Measurements from ENCODE around the gene SLC22A17.
"Not testable (repeated sequence)": the region's sequence is repeated elsewhere in the genome, so short reads cannot be mapped to it uniquely, and the experiment has no call there.

SLC22A17 gene

DNA sequence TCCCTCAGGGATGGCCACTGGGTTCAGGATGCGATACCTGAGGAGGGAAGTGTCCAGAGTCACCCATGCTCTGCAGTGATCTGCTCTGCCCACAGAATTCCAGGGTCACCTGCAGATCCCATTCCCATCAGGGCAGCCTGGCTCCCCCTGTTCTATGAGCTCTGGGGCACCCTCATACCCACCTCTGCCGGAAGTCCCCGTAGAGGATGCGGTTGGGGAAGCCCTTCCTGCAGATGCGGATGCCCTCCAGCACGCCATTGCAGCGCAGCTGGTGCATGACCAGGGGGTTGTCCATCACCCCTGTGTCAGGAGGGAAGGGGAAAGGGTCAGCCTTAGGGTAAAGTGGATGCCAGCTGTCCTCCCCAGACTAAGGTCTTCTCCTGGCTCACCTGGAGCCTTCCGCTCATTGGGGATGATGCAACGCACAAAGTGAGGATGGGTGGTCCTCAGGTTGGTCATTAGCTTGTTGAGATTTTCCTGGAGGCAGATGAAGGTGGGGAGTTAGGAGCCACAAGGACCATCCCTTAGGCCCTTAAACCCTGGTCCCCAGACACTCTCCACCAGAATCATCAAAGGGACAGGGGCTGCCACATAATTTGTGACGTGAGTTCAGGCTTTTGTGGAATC, 44.2 kb upstream of the SLC22A17 start:
- TF ChIP-seq, protein P1, sequence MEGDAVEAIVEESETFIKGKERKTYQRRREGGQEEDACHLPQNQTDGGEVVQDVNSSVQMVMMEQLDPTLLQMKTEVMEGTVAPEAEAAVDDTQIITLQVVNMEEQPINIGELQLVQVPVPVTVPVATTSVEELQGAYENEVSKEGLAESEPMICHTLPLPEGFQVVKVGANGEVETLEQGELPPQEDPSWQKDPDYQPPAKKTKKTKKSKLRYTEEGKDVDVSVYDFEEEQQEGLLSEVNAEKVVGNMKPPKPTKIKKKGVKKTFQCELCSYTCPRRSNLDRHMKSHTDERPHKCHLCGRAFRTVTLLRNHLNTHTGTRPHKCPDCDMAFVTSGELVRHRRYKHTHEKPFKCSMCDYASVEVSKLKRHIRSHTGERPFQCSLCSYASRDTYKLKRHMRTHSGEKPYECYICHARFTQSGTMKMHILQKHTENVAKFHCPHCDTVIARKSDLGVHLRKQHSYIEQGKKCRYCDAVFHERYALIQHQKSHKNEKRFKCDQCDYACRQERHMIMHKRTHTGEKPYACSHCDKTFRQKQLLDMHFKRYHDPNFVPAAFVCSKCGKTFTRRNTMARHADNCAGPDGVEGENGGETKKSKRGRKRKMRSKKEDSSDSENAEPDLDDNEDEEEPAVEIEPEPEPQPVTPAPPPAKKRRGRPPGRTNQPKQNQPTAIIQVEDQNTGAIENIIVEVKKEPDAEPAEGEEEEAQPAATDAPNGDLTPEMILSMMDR (IDR thresholded peaks at IDR 0.05; ENCODE audit: control extremely low read depth, extremely low read depth, low read depth, missing control alignments): no peak
- POLR2A ChIA-PET: no interaction called here
- CTCF ChIA-PET: interaction anchor here (1.1 to 5.7 kb wide), 2 partner anchors 17 to 57 kb away, joined by 3 to 33 read pairs; no protein-coding TSS in a partner anchor
- no peak for DNase-seq (ENCODE audit: extremely low spot score)

DNA sequence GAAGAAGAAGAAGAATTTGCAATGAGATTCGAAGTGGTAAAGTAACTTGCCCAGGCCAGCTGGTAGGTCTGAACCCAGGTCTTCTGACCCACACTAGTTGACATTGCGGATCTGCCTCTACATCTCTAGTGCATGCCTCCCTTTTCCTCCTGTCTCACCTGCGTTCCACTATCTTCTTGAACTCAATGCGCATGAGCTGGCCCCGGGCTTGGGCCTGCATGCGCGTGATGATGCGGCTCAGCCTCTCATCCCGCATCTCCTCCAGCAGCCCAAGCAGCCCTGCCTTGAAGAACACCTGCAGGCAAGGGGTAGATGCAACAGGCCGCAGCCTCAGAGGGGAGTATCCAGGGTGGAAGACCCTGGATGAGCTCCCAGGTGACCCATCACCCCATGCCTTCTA, 43.4 kb upstream of the SLC22A17 start:
- POLR2A ChIA-PET: no interaction called here
- no peak for DNase-seq (ENCODE audit: extremely low spot score)
- TF ChIP-seq, protein P1 (IDR thresholded peaks at IDR 0.05; ENCODE audit: control extremely low read depth, extremely low read depth, low read depth, missing control alignments): no peak
- CTCF ChIA-PET: interaction anchor here (5.7 kb wide), 1 partner anchor 17 kb away, joined by 33 read pairs; no protein-coding TSS in a partner anchor

DNA sequence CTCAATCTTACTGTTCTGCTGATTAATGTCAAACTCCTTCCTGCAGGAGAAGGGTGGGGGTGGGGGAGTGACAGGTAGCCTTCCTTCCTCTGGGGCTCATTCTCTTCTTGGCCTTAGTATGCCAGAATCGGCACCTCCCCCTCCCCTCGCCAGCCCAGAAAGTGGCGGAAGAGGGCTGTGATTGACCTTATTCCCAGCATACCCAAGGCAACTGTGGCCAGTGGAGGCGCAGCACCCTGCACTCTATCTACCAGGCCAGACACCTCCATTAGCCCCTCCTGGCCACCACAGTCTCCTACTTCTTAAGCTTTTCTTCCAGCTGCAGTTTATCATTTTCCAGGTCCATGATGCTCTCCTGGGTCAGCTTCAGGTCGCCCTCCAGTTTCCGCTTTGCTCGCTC, 39.9 kb upstream of the SLC22A17 start:
- CTCF ChIA-PET: interaction anchor here (0.9 to 5.7 kb wide), 3 partner anchors 13 to 69 kb away, joined by 3 to 33 read pairs (median 3); no protein-coding TSS in a partner anchor
- DNase-seq (ENCODE audit: extremely low spot score): no peak
- TF ChIP-seq, protein P1 (IDR thresholded peaks at IDR 0.05; ENCODE audit: control extremely low read depth, extremely low read depth, low read depth, missing control alignments): no peak
- POLR2A ChIA-PET: no interaction called here

DNA sequence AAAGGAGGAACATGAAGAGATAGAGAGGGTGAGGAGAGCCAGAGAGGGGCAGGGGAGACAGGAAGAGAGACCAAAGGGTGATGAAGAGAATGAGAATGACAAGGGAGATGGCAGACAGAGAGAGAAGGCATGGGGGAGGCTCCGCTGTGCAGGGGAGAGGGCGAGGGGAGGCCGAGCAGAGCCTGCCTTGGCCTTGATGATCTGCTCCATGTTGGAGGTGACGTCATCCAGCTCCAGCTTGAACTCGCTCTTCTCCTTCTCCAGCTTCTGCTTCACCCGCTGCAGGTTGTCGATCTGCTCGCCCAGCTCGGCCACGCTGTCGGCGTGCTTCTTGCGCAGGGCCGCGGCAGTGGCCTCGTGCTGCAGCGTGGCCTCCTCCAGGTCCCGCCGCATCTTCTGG, 37.2 kb upstream of the SLC22A17 start:
- DNase-seq (ENCODE audit: extremely low spot score); POLR2A ChIA-PET: not testable (repeated sequence)
- CTCF ChIA-PET: interaction anchor here (2.8 kb wide), 1 partner anchor 10 kb away, joined by 16 read pairs; no protein-coding TSS in a partner anchor

DNA sequence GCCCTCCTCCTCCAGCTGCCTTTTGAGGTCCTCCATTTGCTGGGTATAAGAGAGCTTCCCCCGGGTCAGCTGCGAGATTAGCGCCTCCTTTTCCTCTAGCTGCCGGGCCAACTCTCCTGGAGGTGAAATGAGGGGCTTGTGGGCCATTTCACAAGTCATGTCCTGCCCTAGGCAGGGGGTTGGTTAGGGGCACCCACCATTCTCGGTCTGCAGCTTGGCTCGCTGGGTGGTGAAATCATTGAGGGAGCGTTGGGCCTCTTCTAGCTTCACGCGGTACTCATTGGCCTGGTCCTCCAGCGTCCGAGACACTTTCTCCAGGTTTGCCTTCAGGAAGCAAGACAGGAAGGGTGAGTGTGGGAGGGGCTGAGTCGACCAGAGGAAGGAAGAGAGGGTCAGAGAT, 36.7 kb upstream of the SLC22A17 start:
- DNase-seq (ENCODE audit: extremely low spot score): no peak
- TF ChIP-seq, protein P1 (IDR thresholded peaks at IDR 0.05; ENCODE audit: control extremely low read depth, extremely low read depth, low read depth, missing control alignments): no peak
- CTCF ChIA-PET: interaction anchor here (2.8 kb wide), 1 partner anchor 10 kb away, joined by 16 read pairs; no protein-coding TSS in a partner anchor
- POLR2A ChIA-PET: no interaction called here

DNA sequence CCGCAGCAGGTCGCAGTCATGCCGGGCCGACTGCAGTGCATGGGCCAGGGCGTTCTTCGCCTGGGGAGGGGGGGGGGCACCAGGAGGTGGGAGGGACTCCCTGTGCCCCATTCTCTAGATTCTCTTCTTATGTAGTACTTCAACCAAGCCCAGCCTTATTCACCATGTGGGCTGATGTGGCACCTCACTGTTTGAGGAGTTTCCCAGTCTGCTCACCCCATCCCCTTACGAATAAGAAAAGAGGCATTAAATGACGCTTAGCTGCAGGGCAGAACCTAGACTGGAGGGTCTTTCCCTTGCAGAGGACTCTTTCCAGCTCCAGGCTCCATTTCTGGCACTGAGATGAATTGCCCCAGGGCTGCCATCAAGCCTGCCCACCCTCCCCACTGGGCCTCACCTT, 36.3 kb upstream of the SLC22A17 start:
- ChIA-PET CTCF (interaction anchor here (1.1 to 2.8 kb wide), 2 partner anchors 9 to 12 kb away, joined by 3 to 16 read pairs; partner anchors contain the start of gene CMTM5), POLR2A (no interaction called here)
- DNase-seq (ENCODE audit: extremely low spot score): no peak
- TF ChIP-seq, protein P1 (IDR thresholded peaks at IDR 0.05; ENCODE audit: control extremely low read depth, extremely low read depth, low read depth, missing control alignments): no peak
